ENCODE data around the gene GPX3.

GPX3 gene

GRCh38 chr5:151055336-151055735, 34.9 kb downstream of the GPX3 start:
- ChIA-PET POLR2A (no interaction called here), CTCF (interaction anchor here (0.8 to 9.7 kb wide), 5 partner anchors 13 to 254 kb away, joined by 3 to 325 read pairs (median 7); no protein-coding TSS in a partner anchor)
- TF ChIP-seq CTCF (IDR thresholded peaks at IDR 0.05; ENCODE audit: control extremely low read depth, extremely low read depth, low read depth, missing control alignments): no peak
- no peak for DNase-seq (ENCODE audit: extremely low spot score)

- no peak for TF ChIP-seq CTCF (IDR thresholded peaks at IDR 0.05; ENCODE audit: control extremely low read depth, extremely low read depth, low read depth, missing control alignments)
- POLR2A ChIA-PET: interaction anchor here (0.6 kb wide), 1 partner anchor 72 kb away, joined by 3 read pairs; no protein-coding TSS in a partner anchor
- CTCF ChIA-PET: no interaction called here
- DNase-seq (ENCODE audit: extremely low spot score): no peak
These were observed 36.3 kb downstream of the GPX3 start for GRCh38 chr5:151056379-151057325.

- ChIA-PET POLR2A (interaction anchor here (0.6 to 1.2 kb wide), 2 partner anchors 10 to 61 kb away, joined by 3 read pairs; no protein-coding TSS in a partner anchor), CTCF (interaction anchor here (0.9 to 6.7 kb wide), 8 partner anchors 8 to 109 kb away, joined by 3 to 67 read pairs (median 6); no protein-coding TSS in a partner anchor)
- DNase-seq (ENCODE audit: extremely low spot score): no peak
- no peak for TF ChIP-seq CTCF (IDR thresholded peaks at IDR 0.05; ENCODE audit: control extremely low read depth, extremely low read depth, low read depth, missing control alignments)
These were observed 37.9 kb downstream of the GPX3 start for GRCh38 chr5:151058301-151058700.

- CTCF ChIA-PET: interaction anchor here (0.8 to 6.7 kb wide), 7 partner anchors 9 to 106 kb away, joined by 3 to 67 read pairs (median 8); no protein-coding TSS in a partner anchor
- DNase-seq (ENCODE audit: extremely low spot score): no peak
- POLR2A ChIA-PET: interaction anchor here (0.6 to 1.2 kb wide), 3 partner anchors 10 to 591 kb away, joined by 3 to 4 read pairs (median 3); no protein-coding TSS in a partner anchor
- peak; percentile 2 for TF ChIP-seq CTCF (IDR thresholded peaks at IDR 0.05; ENCODE audit: control extremely low read depth, extremely low read depth, low read depth, missing control alignments)
These were observed 38.6 kb downstream of the GPX3 start for GRCh38 chr5:151058891-151059489.

GRCh38 chr5:151060742-151061141, 40.4 kb downstream of the GPX3 start:
- DNase-seq (ENCODE audit: extremely low spot score): no peak

More at GRCh38 chr5:151060742-151061141, 40.4 kb downstream of the GPX3 start:
- TF ChIP-seq CTCF (IDR thresholded peaks at IDR 0.05; ENCODE audit: control extremely low read depth, extremely low read depth, low read depth, missing control alignments): no peak
- POLR2A ChIA-PET: interaction anchor here (1.1 to 1.2 kb wide), 2 partner anchors 8 to 192 kb away, joined by 4 to 8 read pairs; partner anchors contain the start of gene GM2A
- CTCF ChIA-PET: interaction anchor here (0.9 to 6.7 kb wide), 7 partner anchors 8 to 105 kb away, joined by 3 to 67 read pairs (median 7); no protein-coding TSS in a partner anchor
